Chondrocyte (in vitro differentiated cells): ENCODE results near the gene ARFGEF2. TPM values are rescaled to one million over a fixed set of nuclear protein-coding genes. Genes with fewer than 3 reads are reported as not detected.

Experiments used
- DNase-seq: peaks from one replicate; pipeline ENCODE4 v3.0.0; 2021; ENCODE audit warnings: mixed read lengths, low spot score
- H3K27ac Mint-ChIP-seq: one replicate; pipeline ENCODE4 v1.8.0; 2021; ENCODE audit warnings: mild to moderate bottlenecking, moderate library complexity, mixed read lengths; ENCODE audit not compliant: unreplicated experiment
- H3K27me3 Mint-ChIP-seq: 2 replicates; pipeline ENCODE4 v1.8.0; 2021; ENCODE audit warnings: low read depth, mixed read lengths
- H3K36me3 Mint-ChIP-seq: 2 replicates; pipeline ENCODE4 v1.8.0; 2021; ENCODE audit warnings: low read depth, mixed read lengths
- H3K4me1 Mint-ChIP-seq: 2 replicates; pipeline ENCODE4 v1.8.0; 2021; ENCODE audit warnings: low read depth, mild to moderate bottlenecking, mixed read lengths
- H3K4me3 Mint-ChIP-seq: one replicate; pipeline ENCODE4 v1.8.0; 2021; ENCODE audit warnings: mild to moderate bottlenecking, moderate library complexity, mixed read lengths; ENCODE audit not compliant: unreplicated experiment
- H3K9me3 Mint-ChIP-seq: 2 replicates; pipeline ENCODE4 v1.8.0; 2021; ENCODE audit warnings: low read depth, mixed read lengths
- CTCF ChIP-seq: fragments of 200-600 bp; sonication (generic); IDR thresholded peaks from 2 replicates; pipeline ENCODE4 v1.5.0; 2021; ENCODE audit warnings: antibody characterized with exemption, mild to moderate bottlenecking, moderate library complexity
- total RNA-seq: library from RNA; stranded (reverse); gene quantifications from 3 replicates; pipeline ENCODE4 v1.2.1, GENCODE V29; 2021

ARFGEF2 gene
- total RNA-seq, 1 donor from 2014 or later = 31.8 TPM

DNA sequence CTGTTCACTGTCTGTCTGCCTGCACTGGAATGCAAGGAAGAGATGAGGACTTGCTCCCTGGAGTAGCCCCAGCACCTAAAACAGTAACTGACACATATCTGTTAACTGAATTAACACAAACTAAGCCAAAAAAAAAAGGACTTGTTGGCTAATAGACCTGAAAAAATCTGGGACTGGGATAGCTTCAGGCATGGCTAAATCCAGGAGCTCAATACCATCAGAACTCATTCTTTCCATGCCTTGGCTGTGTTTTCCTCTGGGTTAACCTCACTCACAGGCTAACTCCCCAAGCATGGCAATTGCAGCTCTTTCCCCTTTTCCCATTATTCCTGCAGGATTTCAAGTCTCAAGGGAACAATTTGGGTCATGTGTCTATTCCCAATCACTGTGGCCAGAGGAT lies 21.6 kb upstream of the ARFGEF2 start:
- Mint-ChIP-seq H3K9me3 (no peaks in the 10 kb centered on the region), H3K36me3 (no peaks in the 10 kb centered on the region), H3K27ac (no peak overlapping the region), H3K4me3 (no peak overlapping the region), H3K4me1 (peaks cover 19% of the 10 kb centered on the region), H3K27me3 (peaks cover 14% of the 10 kb centered on the region)
- DNase-seq = no peak
- TF ChIP-seq CTCF = no peak

GRCh38 chr20:48901326-48901725 lies 20.2 kb upstream of the ARFGEF2 start:
- H3K9me3 Mint-ChIP-seq = no peaks in the 10 kb centered on the region
- peaks cover 22% of the 10 kb centered on the region for H3K4me1 Mint-ChIP-seq
- DNase-seq = peak; percentile 21
- no peak overlapping the region for H3K27ac Mint-ChIP-seq
- peaks cover 14% of the 10 kb centered on the region for H3K27me3 Mint-ChIP-seq
- H3K4me3 Mint-ChIP-seq = no peak overlapping the region
- H3K36me3 Mint-ChIP-seq = no peaks in the 10 kb centered on the region
- TF ChIP-seq CTCF = no peak

- H3K27me3 Mint-ChIP-seq = peaks cover 14% of the 10 kb centered on the region
- DNase-seq = peak; percentile 54
- H3K9me3 Mint-ChIP-seq = peaks cover under 1% of the 10 kb centered on the region
- H3K36me3 Mint-ChIP-seq = no peaks in the 10 kb centered on the region
- no peak overlapping the region for H3K4me3 Mint-ChIP-seq
- H3K4me1 Mint-ChIP-seq = peaks cover 7% of the 10 kb centered on the region
- H3K27ac Mint-ChIP-seq = no peak overlapping the region
- no peak for TF ChIP-seq CTCF
Measured at GRCh38 chr20:48903705-48904104, 17.8 kb upstream of the ARFGEF2 start.

GRCh38 chr20:48904566-48905296 lies 16.8 kb upstream of the ARFGEF2 start:
- Mint-ChIP-seq H3K9me3 (peaks cover 4% of the 10 kb centered on the region), H3K27ac (no peak overlapping the region), H3K27me3 (peaks cover 8% of the 10 kb centered on the region), H3K36me3 (no peaks in the 10 kb centered on the region), H3K4me1 (peaks cover 7% of the 10 kb centered on the region), H3K4me3 (no peak overlapping the region)
- TF ChIP-seq CTCF = peak; percentile 91
- DNase-seq = peak; percentile 15

- H3K27ac Mint-ChIP-seq = no peak overlapping the region
- H3K36me3 Mint-ChIP-seq = no peaks in the 10 kb centered on the region
- H3K27me3 Mint-ChIP-seq = peaks cover 7% of the 10 kb centered on the region
- DNase-seq = no peak
- no peak overlapping the region for H3K4me3 Mint-ChIP-seq
- TF ChIP-seq CTCF = peak; percentile 45
- peaks cover 4% of the 10 kb centered on the region for H3K9me3 Mint-ChIP-seq
- peaks cover 7% of the 10 kb centered on the region for H3K4me1 Mint-ChIP-seq
Measured at GRCh38 chr20:48905297-48905647, 16.2 kb upstream of the ARFGEF2 start.
